Measurements from ENCODE around the gene TCF4. TPM values are rescaled to one million over a fixed set of nuclear protein-coding genes. Genes with fewer than 3 reads are reported as not detected.

TCF4 gene
- polyA plus RNA-seq, 1 of the 3 experiments (the other 2 are of a cell fraction): 39.1 TPM

- no peak overlapping the region for H3K4me3 ChIP-seq (ENCODE audit: low read depth in 2 of 2, low read length in 1 of 2)
- H3K9me2 ChIP-seq: no peaks in the 10 kb centered on the region
- H4K20me1 ChIP-seq (ENCODE audit: insufficient read depth): no peaks in the 10 kb centered on the region
- no peaks in the 10 kb centered on the region; a peak in 1 of 4 replicates for H3K4me1 ChIP-seq (ENCODE audit: control insufficient read depth in 1 of 2, insufficient read depth in 2 of 2, low read depth in 1 of 2, low read length in 1 of 2)
- H3K4me2 ChIP-seq: no peak overlapping the region
- no peaks in the 10 kb centered on the region for H3K79me2 ChIP-seq (ENCODE audit: insufficient read depth)
- DNase-seq: no peak
- H3F3A ChIP-seq (replicated peaks; ENCODE audit: insufficient read depth): no peaks in the 10 kb centered on the region
- no peak overlapping the region for H3K9ac ChIP-seq
- no peaks in the 10 kb centered on the region for H3K27me3 ChIP-seq (ENCODE audit: insufficient read depth)
- H3K27ac ChIP-seq (ENCODE audit: low read depth in 2 of 2, low read length in 1 of 2): no peak overlapping the region
- WGBS (ENCODE audit: low lambda C conversion rate): 84% methylated on average over 7 of the region's 7 CpGs
- ChIA-PET CTCF (no interaction called here), POLR2A (no interaction called here)
- TF ChIP-seq TCF12 (IDR thresholded peaks at IDR 0.05) (no peak), NFIC (IDR thresholded peaks at IDR 0.05; ENCODE audit: borderline replicate concordance) (no peak), TAF1 (IDR thresholded peaks at IDR 0.05; ENCODE audit: borderline replicate concordance, low read depth, low read length) (no peak), YY1 (IDR thresholded peaks at IDR 0.05; ENCODE audit: low read depth) (no peak), FOSL2 (IDR thresholded peaks at IDR 0.05; ENCODE audit: borderline replicate concordance, low read depth) (no peak), EZH2phosphoT487 (IDR thresholded peaks at IDR 0.05; ENCODE audit: borderline replicate concordance, low read depth) (no peak), TEAD4 (IDR thresholded peaks at IDR 0.05; ENCODE audit: borderline replicate concordance, insufficient read depth) (no peak), MXI1 (IDR thresholded peaks at IDR 0.05; ENCODE audit: low read depth, low read length) (no peak), REST (IDR thresholded peaks at IDR 0.05; ENCODE audit: low read depth, low read length) (no peak), ELF1 (IDR thresholded peaks at IDR 0.05) (no peak), CHD2 (IDR thresholded peaks at IDR 0.05; ENCODE audit: low read length, partially characterized antibody) (no peak), JUND (IDR thresholded peaks at IDR 0.05) (no peak), RAD21 (IDR thresholded peaks at IDR 0.05; ENCODE audit: low read length) (no peak), GATA2 (CRISPR knock-in tag; IDR thresholded peaks at IDR 0.05) (no peak), POLR2AphosphoS5 (IDR thresholded peaks at IDR 0.05; ENCODE audit: low read depth, low read length) (no peak)
- no peaks in the 10 kb centered on the region for H3K9me3 ChIP-seq
- no peaks in the 10 kb centered on the region for H3K36me3 ChIP-seq (replicated peaks in 1 of 2; ENCODE audit: control insufficient read depth in 1 of 2, insufficient read depth in 2 of 2, low read length in 1 of 2)
- H2AFZ ChIP-seq (ENCODE audit: low read depth): no peak overlapping the region
These were observed 17.8 kb upstream of the TCF4 start for GRCh38 chr18:55605733-55606338.

GRCh38 chr18:55603775-55604174 is 15.8 kb upstream of the TCF4 start:
- H3K36me3 ChIP-seq (replicated peaks in 1 of 2; ENCODE audit: control insufficient read depth in 1 of 2, insufficient read depth in 2 of 2, low read length in 1 of 2): no peaks in the 10 kb centered on the region
- H3K9ac ChIP-seq: no peak overlapping the region
- no peaks in the 10 kb centered on the region for H3K27me3 ChIP-seq (ENCODE audit: insufficient read depth)
- POLR2A ChIA-PET: no interaction called here
- no peak for DNase-seq
- no peaks in the 10 kb centered on the region for H3K9me3 ChIP-seq
- H4K20me1 ChIP-seq (ENCODE audit: insufficient read depth): no peaks in the 10 kb centered on the region
- H3K79me2 ChIP-seq (ENCODE audit: insufficient read depth): no peaks in the 10 kb centered on the region
- H2AFZ ChIP-seq (ENCODE audit: low read depth): no peak overlapping the region
- no peak overlapping the region for H3K4me2 ChIP-seq
- H3K4me1 ChIP-seq (ENCODE audit: control insufficient read depth in 1 of 2, insufficient read depth in 2 of 2, low read depth in 1 of 2, low read length in 1 of 2): no peaks in the 10 kb centered on the region
- no peak overlapping the region for H3K4me3 ChIP-seq (ENCODE audit: low read depth in 2 of 2, low read length in 1 of 2)
- 84% methylated on average over 4 of the region's 5 CpGs for WGBS (ENCODE audit: low lambda C conversion rate)
- H3K27ac ChIP-seq (ENCODE audit: low read depth in 2 of 2, low read length in 1 of 2): no peak overlapping the region
- no peaks in the 10 kb centered on the region for H3F3A ChIP-seq (replicated peaks; ENCODE audit: insufficient read depth)
- H3K9me2 ChIP-seq: no peaks in the 10 kb centered on the region
- CTCF ChIA-PET: interaction anchor here (1.3 to 1.5 kb wide), 2 partner anchors 10 to 21 kb away, joined by 3 read pairs; no protein-coding TSS in a partner anchor
- no peak for TF ChIP-seq RCOR1 (IDR thresholded peaks at IDR 0.05; ENCODE audit: low read length)
- no peak for TF ChIP-seq TEAD4 (IDR thresholded peaks at IDR 0.05; ENCODE audit: borderline replicate concordance, insufficient read depth)
- TF ChIP-seq SIN3A (IDR thresholded peaks at IDR 0.05; ENCODE audit: borderline replicate concordance, low read depth, low read length): no peak
- TF ChIP-seq TCF12 (IDR thresholded peaks at IDR 0.05): no peak
- no peak for TF ChIP-seq YY1 (IDR thresholded peaks at IDR 0.05; ENCODE audit: low read depth)
- TF ChIP-seq ELF1 (IDR thresholded peaks at IDR 0.05): no peak
- TF ChIP-seq MEF2A (IDR thresholded peaks at IDR 0.05; ENCODE audit: borderline replicate concordance, low read depth): no peak
- no peak for TF ChIP-seq EZH2phosphoT487 (IDR thresholded peaks at IDR 0.05; ENCODE audit: borderline replicate concordance, low read depth)
- no peak for TF ChIP-seq CHD2 (IDR thresholded peaks at IDR 0.05; ENCODE audit: low read length, partially characterized antibody)
- TF ChIP-seq FOSL2 (IDR thresholded peaks at IDR 0.05; ENCODE audit: borderline replicate concordance, low read depth): no peak
- TF ChIP-seq RAD21 (IDR thresholded peaks at IDR 0.05; ENCODE audit: low read length): no peak
- TF ChIP-seq PBX3 (IDR thresholded peaks at IDR 0.05): no peak
- no peak for TF ChIP-seq EP300 (IDR thresholded peaks at IDR 0.05; ENCODE audit: borderline replicate concordance in 1 of 2, low read depth in 1 of 2, low read length in 1 of 2)
- TF ChIP-seq POLR2AphosphoS5 (IDR thresholded peaks at IDR 0.05; ENCODE audit: low read depth, low read length): no peak
- TF ChIP-seq USF1 (IDR thresholded peaks at IDR 0.05; ENCODE audit: borderline replicate concordance, low read depth): no peak
